H9 (cell line): ENCODE data around the gene KCNMA1. TPM values are rescaled to one million over a fixed set of nuclear protein-coding genes. Genes with fewer than 3 reads are reported as not detected.

Source experiments
- DNase-seq: peaks from one replicate; pipeline ENCODE4 v3.0.0-alpha.2; 2017
- H2AFZ ChIP-seq: one replicate; pipeline ENCODE4 v1.6.1; 2013; ENCODE audit warnings: mild to moderate bottlenecking, low read length, control low read depth, moderate library complexity
- H2AK5ac ChIP-seq: 2 replicates; pipeline ENCODE4 v1.6.1; 2013; ENCODE audit warnings: low read length, control low read depth, mixed read lengths; ENCODE audit not compliant: insufficient read length
- H2BK120ac ChIP-seq: one replicate; pipeline ENCODE4 v1.6.1; 2013; ENCODE audit warnings: low read depth, mild to moderate bottlenecking, low read length, control low read depth, inconsistent platforms; ENCODE audit not compliant: poor library complexity, severe bottlenecking
- H2BK12ac ChIP-seq: 2 replicates; pipeline ENCODE4 v1.6.1; 2013; ENCODE audit warnings: low read length, control low read depth, mixed read lengths, low read depth; ENCODE audit not compliant: insufficient read length
- H2BK15ac ChIP-seq: 2 replicates; pipeline ENCODE4 v1.6.1; 2013; ENCODE audit warnings: low read depth, low read length, control low read depth
- H2BK20ac ChIP-seq: one replicate; pipeline ENCODE4 v1.6.1; 2013; ENCODE audit warnings: low read depth, mild to moderate bottlenecking, low read length, control low read depth, inconsistent platforms; ENCODE audit not compliant: poor library complexity, severe bottlenecking
- H2BK5ac ChIP-seq: 2 replicates; pipeline ENCODE4 v1.6.1; 2013; ENCODE audit warnings: low read length, control low read depth, mixed read lengths; ENCODE audit not compliant: insufficient read length
- H3K14ac ChIP-seq: 2 replicates; pipeline ENCODE4 v1.6.1; 2013; ENCODE audit warnings: low read length, control low read depth; ENCODE audit not compliant: insufficient read depth
- H3K18ac ChIP-seq: 2 replicates; pipeline ENCODE4 v1.6.1; 2013; ENCODE audit warnings: low read depth, mild to moderate bottlenecking, mixed read lengths, low read length, control low read depth; ENCODE audit not compliant: insufficient read length
- H3K23ac ChIP-seq: 2 replicates; pipeline ENCODE4 v1.6.1; 2013; ENCODE audit warnings: low read length, control low read depth, mixed read lengths, low read depth; ENCODE audit not compliant: insufficient read length
- H3K23me2 ChIP-seq: 2 replicates; pipeline ENCODE4 v1.6.1; 2013; ENCODE audit warnings: low read depth, mild to moderate bottlenecking, mixed read lengths, low read length, control low read depth; ENCODE audit not compliant: insufficient read length, poor library complexity, severe bottlenecking
- H3K27ac ChIP-seq: 2 replicates; pipeline ENCODE4 v1.5.1; 2013; ENCODE audit warnings: low read length, control low read depth, mixed read lengths, low read depth; ENCODE audit not compliant: insufficient read length
- H3K27me3 ChIP-seq: 2 replicates; pipeline ENCODE4 v1.6.1; 2013; ENCODE audit warnings: low read length, control low read depth, inconsistent platforms; ENCODE audit not compliant: insufficient read depth
- H3K4ac ChIP-seq: 2 replicates; pipeline ENCODE4 v1.6.1; 2013; ENCODE audit warnings: low read depth, mild to moderate bottlenecking, control low read depth, inconsistent platforms, low read length, moderate library complexity
- H3K4me1 ChIP-seq: 2 replicates; pipeline ENCODE4 v1.6.1; 2013; ENCODE audit warnings: low read length, control low read depth, inconsistent platforms; ENCODE audit not compliant: insufficient read depth
- H3K4me2 ChIP-seq: 2 replicates; pipeline ENCODE4 v1.6.1; 2013; ENCODE audit warnings: low read length, control low read depth, mixed read lengths; ENCODE audit not compliant: insufficient read length, insufficient read depth
- H3K56ac ChIP-seq: 2 replicates; pipeline ENCODE4 v1.6.1; 2013; ENCODE audit warnings: low read depth, mild to moderate bottlenecking, mixed read lengths, low read length, control low read depth; ENCODE audit not compliant: insufficient read length
- H3K79me1 ChIP-seq: 2 replicates; pipeline ENCODE4 v1.6.1; 2013; ENCODE audit warnings: low read depth, mild to moderate bottlenecking, moderate library complexity, low read length, control low read depth, inconsistent platforms; ENCODE audit not compliant: insufficient read depth, poor library complexity, severe bottlenecking
- H3K79me2 ChIP-seq: 2 replicates; pipeline ENCODE4 v1.6.1; 2013; ENCODE audit warnings: low read length, control low read depth, inconsistent platforms; ENCODE audit not compliant: insufficient read depth
- H3K9ac ChIP-seq: 2 replicates; pipeline ENCODE4 v1.6.1; 2013; ENCODE audit warnings: low read length, control low read depth, mixed read lengths; ENCODE audit not compliant: insufficient read length; ENCODE audit errors: extremely low read depth
- H3K9me3 ChIP-seq: one replicate; pipeline ENCODE4 v1.6.1; 2013; ENCODE audit warnings: low read depth, low read length, inconsistent platforms; ENCODE audit not compliant: control insufficient read depth
- H3T11ph ChIP-seq: one replicate; pipeline ENCODE4 v1.6.1; 2013; ENCODE audit warnings: mild to moderate bottlenecking, low read length, control low read depth, inconsistent platforms
- H4K20me1 ChIP-seq: one replicate; pipeline ENCODE4 v1.6.1; 2013; ENCODE audit not compliant: control insufficient read depth, insufficient read length, insufficient read depth
- H4K5ac ChIP-seq: 2 replicates; pipeline ENCODE4 v1.6.1; 2013; ENCODE audit warnings: low read depth, mild to moderate bottlenecking, mixed read lengths, low read length, control low read depth; ENCODE audit not compliant: insufficient read length
- H4K8ac ChIP-seq: replicated peaks from 2 replicates; pipeline ENCODE4 v1.6.1; 2013; ENCODE audit warnings: low read length, control low read depth, mixed read lengths, low read depth; ENCODE audit not compliant: insufficient read length
- H4K91ac ChIP-seq: 2 replicates; pipeline ENCODE4 v1.6.1; 2013; ENCODE audit warnings: low read depth, mild to moderate bottlenecking, moderate library complexity, mixed read lengths, low read length, control low read depth; ENCODE audit not compliant: insufficient read length
- H3K27ac Mint-ChIP-seq, 3 experiments: 2 replicates in 2 of 3; 3 replicates in 1 of 3; pipeline ENCODE4 v1.8.0; 2020 to 2021; ENCODE audit warnings: mixed read lengths in 3 of 3, mild to moderate bottlenecking in 1 of 3, moderate library complexity in 1 of 3
- H3K27me3 Mint-ChIP-seq: 2 replicates; pipeline ENCODE4 v1.8.0; 2021; ENCODE audit warnings: low read depth, mild to moderate bottlenecking, moderate library complexity, mixed read lengths
- H3K36me3 Mint-ChIP-seq, 3 experiments: 2 replicates in 2 of 3; 3 replicates in 1 of 3; pipeline ENCODE4 v1.8.0; 2020 to 2021; ENCODE audit warnings: low read depth in 3 of 3, mixed read lengths in 3 of 3; ENCODE audit not compliant: insufficient read depth in 1 of 3
- H3K4me1 Mint-ChIP-seq, 2 experiments: 2 replicates each; pipeline ENCODE4 v1.8.0; 2020; ENCODE audit warnings: mixed read lengths in 2 of 2
- H3K4me3 Mint-ChIP-seq, 2 experiments: 2 replicates in 1 of 2; 3 replicates in 1 of 2; pipeline ENCODE4 v1.8.0; 2020 to 2021; ENCODE audit warnings: mild to moderate bottlenecking in 2 of 2, mixed read lengths in 2 of 2, moderate library complexity in 1 of 2
- H3K9me3 Mint-ChIP-seq, 2 experiments: 2 replicates in 1 of 2; 3 replicates in 1 of 2; pipeline ENCODE4 v1.8.0; 2020; ENCODE audit warnings: mild to moderate bottlenecking in 2 of 2, mixed read lengths in 2 of 2, moderate library complexity in 1 of 2
- WGBS: extraction: QIAGEN DNeasy Blood & Tissue Kit; methylation state at CpG from one replicate; pipeline ENCODE4 v1.1.7; 2013; ENCODE audit warnings: missing lambda C conversion rate, low lambda C conversion rate, mixed read lengths; ENCODE audit not compliant: insufficient read length; ENCODE audit errors: extremely low coverage; 5-methylcytosine and 5-hydroxymethylcytosine counted together
- total RNA-seq: library from RNA; stranded (reverse); gene quantifications from 2 replicates; pipeline ENCODE4 v1.2.1, GENCODE V29; 2021
- TF ChIP-seq, protein P1 (sequence below): fragments of 200-600 bp; sonication (generic); conservative IDR thresholded peaks from 3 replicates; pipeline ENCODE4 v1.8.0; 2021; ENCODE audit warnings: antibody characterized with exemption, mild to moderate bottlenecking

Gene KCNMA1
- total RNA-seq, 1 experiment from 2014 or later = 2.0 TPM

DNA sequence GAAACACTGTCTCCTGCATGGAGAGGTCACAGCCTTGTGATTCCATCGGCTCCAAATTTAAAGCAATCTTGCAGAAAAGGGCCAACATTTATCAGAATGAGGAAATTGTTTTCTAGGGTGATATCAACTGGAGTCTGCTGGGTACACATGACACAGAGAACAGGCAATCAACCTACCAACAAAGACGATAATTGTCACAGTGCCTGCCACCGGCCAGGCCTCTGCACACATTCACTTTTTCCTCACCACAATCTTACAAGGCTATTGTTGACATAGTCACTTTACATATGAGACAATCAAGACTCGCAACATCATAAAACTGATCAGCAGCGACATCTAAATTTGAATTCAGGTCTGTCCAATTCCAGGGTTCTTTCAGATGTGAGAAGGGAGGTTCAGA, 189.4 kb downstream of the KCNMA1 start:
- Histone ChIP-seq H4K91ac (no peak overlapping the region), H3K14ac (no peak overlapping the region), H3K4me1 (0 out of 2 replicates have a peak, but pooled peaks cover 5% of the 10 kb centered on the region), H2BK15ac (no peak overlapping the region), H3K27me3 (no peaks in the 10 kb centered on the region), H3T11ph (no peak overlapping the region), H2AK5ac (no peak overlapping the region), H4K8ac (no peak overlapping the region), H3K79me1 (no peaks in the 10 kb centered on the region), H3K23me2 (no peaks in the 10 kb centered on the region), H3K9ac (no peak overlapping the region), H3K79me2 (no peaks in the 10 kb centered on the region), H2AFZ (no peak overlapping the region), H2BK12ac (no peak overlapping the region), H3K18ac (no peak overlapping the region), H3K9me3 (no peaks in the 10 kb centered on the region), H3K4ac (no peak overlapping the region), H3K56ac (no peak overlapping the region), H4K20me1 (no peaks in the 10 kb centered on the region), H2BK5ac (no peak overlapping the region), H2BK120ac (no peak overlapping the region), H3K27ac (no peak overlapping the region), H4K5ac (no peak overlapping the region), H2BK20ac (no peak overlapping the region), H3K4me2 (no peak overlapping the region), H3K23ac (no peak overlapping the region)
- H3K27me3 Mint-ChIP-seq = no peaks in the 10 kb centered on the region; the same call in 1 of the 2 replicates
- no CpG with 5 or more reads among the region's 5 CpGs for whole genome bisulfite sequencing
- no peaks in the 10 kb centered on the region for H3K9me3 Mint-ChIP-seq
- H3K27ac Mint-ChIP-seq = no peak overlapping the region
- H3K4me3 Mint-ChIP-seq = no peak overlapping the region
- TF ChIP-seq, protein P1, sequence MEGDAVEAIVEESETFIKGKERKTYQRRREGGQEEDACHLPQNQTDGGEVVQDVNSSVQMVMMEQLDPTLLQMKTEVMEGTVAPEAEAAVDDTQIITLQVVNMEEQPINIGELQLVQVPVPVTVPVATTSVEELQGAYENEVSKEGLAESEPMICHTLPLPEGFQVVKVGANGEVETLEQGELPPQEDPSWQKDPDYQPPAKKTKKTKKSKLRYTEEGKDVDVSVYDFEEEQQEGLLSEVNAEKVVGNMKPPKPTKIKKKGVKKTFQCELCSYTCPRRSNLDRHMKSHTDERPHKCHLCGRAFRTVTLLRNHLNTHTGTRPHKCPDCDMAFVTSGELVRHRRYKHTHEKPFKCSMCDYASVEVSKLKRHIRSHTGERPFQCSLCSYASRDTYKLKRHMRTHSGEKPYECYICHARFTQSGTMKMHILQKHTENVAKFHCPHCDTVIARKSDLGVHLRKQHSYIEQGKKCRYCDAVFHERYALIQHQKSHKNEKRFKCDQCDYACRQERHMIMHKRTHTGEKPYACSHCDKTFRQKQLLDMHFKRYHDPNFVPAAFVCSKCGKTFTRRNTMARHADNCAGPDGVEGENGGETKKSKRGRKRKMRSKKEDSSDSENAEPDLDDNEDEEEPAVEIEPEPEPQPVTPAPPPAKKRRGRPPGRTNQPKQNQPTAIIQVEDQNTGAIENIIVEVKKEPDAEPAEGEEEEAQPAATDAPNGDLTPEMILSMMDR = no peak
- no peaks in the 10 kb centered on the region for H3K36me3 Mint-ChIP-seq
- DNase-seq = no peak
- peaks cover 15 to 17% of the 10 kb centered on the region in 2 experiments for H3K4me1 Mint-ChIP-seq
